ENCODE data around the gene SKP1.

- TF ChIP-seq CTCF (IDR thresholded peaks at IDR 0.05) (no peak), POLR2A (IDR thresholded peaks at IDR 0.05) (no peak)
Observed at GRCh38 chr5:134178096-134178419, 1.3 kb upstream of the SKP1 start.
